ENCODE data around the gene IGFL3. TPM values are rescaled to one million over a fixed set of nuclear protein-coding genes. Genes with fewer than 3 reads are reported as not detected.
A peak's percentile ranks its signal among the peaks of the same experiment; 100 is the strongest.

IGFL3 gene
- total RNA-seq (2013), result not detected
- polyA plus RNA-seq, result not detected
- polyA minus RNA-seq, result not detected in 2 replicates
- total RNA-seq, result 0 to 0.05 (median 0) reads per million in 11 experiments

DNA sequence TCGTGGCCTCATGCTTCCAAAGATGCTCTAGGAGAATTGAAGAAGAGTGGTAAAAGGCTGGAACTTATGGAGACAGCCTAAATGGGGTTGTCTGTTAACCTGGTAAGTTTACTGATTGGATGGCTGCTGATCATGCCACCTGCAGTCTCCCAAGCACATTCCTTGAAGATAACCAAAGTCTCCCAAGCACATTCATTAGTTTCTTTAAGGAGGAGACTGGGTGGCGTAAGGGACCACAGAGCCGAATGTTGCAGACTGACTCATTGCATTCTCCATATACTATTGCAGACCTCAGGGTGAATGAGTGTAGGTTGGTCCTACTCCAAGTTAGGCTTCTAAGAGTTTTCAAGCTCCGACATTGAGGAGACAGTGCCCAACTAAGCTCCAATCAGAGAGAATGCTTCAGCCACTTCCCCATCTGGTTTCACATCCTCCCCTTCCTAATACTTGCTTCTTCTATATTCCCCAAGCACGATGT lies at the start of gene IGFL3:
TSS of gene IGFL3 (minus strand) at position 51 of the 478 bp plus-strand sequence. CDS start at position 12, 39 bp downstream.
- intact Hi-C loops (cut with micrococcal nuclease), result no loop called here
- H3K4me1 Mint-ChIP-seq, result peaks cover 6% of the 10 kb centered on the region

DNA sequence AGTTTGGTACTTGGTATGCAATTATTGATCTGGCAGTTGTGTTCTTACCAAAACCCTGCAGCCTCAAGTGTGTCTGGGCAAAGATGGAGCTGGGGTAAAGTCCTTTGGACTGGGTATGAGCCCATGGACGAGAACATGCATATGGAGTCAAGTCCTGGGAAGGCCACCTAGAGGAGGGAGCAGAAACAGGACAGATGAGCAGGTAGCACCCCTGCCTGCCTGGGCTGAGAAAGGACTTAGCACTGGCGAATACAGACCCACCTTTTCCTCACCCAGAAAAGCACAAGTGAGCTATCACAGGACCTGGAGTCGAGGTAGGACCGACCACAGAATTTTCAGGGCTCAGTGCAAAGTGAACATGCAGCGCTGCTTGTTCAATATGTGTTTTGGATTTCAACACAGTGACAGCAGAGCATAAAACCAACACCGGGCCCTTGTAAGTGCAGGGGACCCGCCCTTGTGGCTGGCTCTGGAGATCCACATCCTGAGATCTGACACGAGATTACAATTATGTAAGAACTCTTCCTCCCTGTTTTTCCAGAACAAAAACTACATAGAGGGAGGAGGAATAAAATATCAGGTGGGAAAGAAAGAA lies 49.5 kb upstream of the IGFL3 start:
- intact Hi-C loops (cut with micrococcal nuclease), result no loop called here
- H4K20me1 ChIP-seq (ENCODE audit: insufficient read depth, low read length), result no peaks in the 10 kb centered on the region
- WGBS (ENCODE audit: insufficient coverage), result 74% methylated on average over 4 of the region's 8 CpGs
- Mint-ChIP-seq H3K27ac (peak overlapping the region in 2 of 7 donors; percentile 26 to 43), H3K36me3 (no peaks in the 10 kb centered on the region), H3K4me3 (peak overlapping the region in 1 of 2 donors; percentile 46), H3K4me1 (no peaks in the 10 kb centered on the region), H3K9me3 (peaks cover 3 to 16% (median 5%) of the 10 kb centered on the region in 7 donors), H3K27me3 (ENCODE audit: low read depth in 3 of 3) (peaks cover 13 to 38% (median 19%) of the 10 kb centered on the region in 3 donors)
- peaks cover 0 to 4% of the 10 kb centered on the region in 2 donors for H3K9me3 ChIP-seq (replicated peaks in 1 of 2; ENCODE audit: control insufficient read depth in 1 of 2, insufficient read depth in 1 of 2, low read length in 2 of 2)
- no peak overlapping the region for H3K4me2 ChIP-seq (replicated peaks; ENCODE audit: extremely low read depth, low read length, poor library complexity, severe bottlenecking)
- no peak overlapping the region for H2AFZ ChIP-seq (ENCODE audit: insufficient read depth, low read depth, low read length, poor library complexity, severe bottlenecking)
- H3K9ac ChIP-seq (ENCODE audit: insufficient read depth, low read length, poor library complexity, severe bottlenecking), result no peak overlapping the region
- no peaks in the 10 kb centered on the region for H3K4me1 ChIP-seq (ENCODE audit: control insufficient read depth in 1 of 2, insufficient read depth in 2 of 2, low read length in 2 of 2)
- TF ChIP-seq, protein P1, sequence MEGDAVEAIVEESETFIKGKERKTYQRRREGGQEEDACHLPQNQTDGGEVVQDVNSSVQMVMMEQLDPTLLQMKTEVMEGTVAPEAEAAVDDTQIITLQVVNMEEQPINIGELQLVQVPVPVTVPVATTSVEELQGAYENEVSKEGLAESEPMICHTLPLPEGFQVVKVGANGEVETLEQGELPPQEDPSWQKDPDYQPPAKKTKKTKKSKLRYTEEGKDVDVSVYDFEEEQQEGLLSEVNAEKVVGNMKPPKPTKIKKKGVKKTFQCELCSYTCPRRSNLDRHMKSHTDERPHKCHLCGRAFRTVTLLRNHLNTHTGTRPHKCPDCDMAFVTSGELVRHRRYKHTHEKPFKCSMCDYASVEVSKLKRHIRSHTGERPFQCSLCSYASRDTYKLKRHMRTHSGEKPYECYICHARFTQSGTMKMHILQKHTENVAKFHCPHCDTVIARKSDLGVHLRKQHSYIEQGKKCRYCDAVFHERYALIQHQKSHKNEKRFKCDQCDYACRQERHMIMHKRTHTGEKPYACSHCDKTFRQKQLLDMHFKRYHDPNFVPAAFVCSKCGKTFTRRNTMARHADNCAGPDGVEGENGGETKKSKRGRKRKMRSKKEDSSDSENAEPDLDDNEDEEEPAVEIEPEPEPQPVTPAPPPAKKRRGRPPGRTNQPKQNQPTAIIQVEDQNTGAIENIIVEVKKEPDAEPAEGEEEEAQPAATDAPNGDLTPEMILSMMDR (IDR thresholded peaks at IDR 0.05), result no peak
- H3K36me3 ChIP-seq (replicated peaks in 1 of 2; ENCODE audit: control insufficient read depth in 1 of 2, insufficient read depth in 2 of 2, low read length in 2 of 2), result no peaks in the 10 kb centered on the region
- peaks cover 7 to 13% of the 10 kb centered on the region in 2 donors for H3K27me3 ChIP-seq (ENCODE audit: control insufficient read depth in 2 of 2, insufficient read depth in 2 of 2, low read length in 2 of 2)
- H3K27ac ChIP-seq (ENCODE audit: low read depth in 1 of 2, low read length in 2 of 2), result no peak overlapping the region
- no peak for DNase-seq
- no peaks in the 10 kb centered on the region for H3K79me2 ChIP-seq (ENCODE audit: insufficient read depth, low read length)
- no peak overlapping the region for H3K4me3 ChIP-seq (replicated peaks in 1 of 3; ENCODE audit: low read depth in 2 of 3, low read length in 3 of 3)

More for the DNA sequence above, at the start of gene IGFL3:
- no peak within 1 kb of the TSS for H3K4me2 ChIP-seq (replicated peaks; ENCODE audit: extremely low read depth, low read length, poor library complexity, severe bottlenecking)
- H3K79me2 ChIP-seq (ENCODE audit: insufficient read depth, low read length), result no peaks in the 10 kb centered on the region
- H3K9me3 Mint-ChIP-seq, result peaks cover 0 to 4% (median 0%) of the 10 kb centered on the region in 7 donors
- peaks cover 0 to 3% of the 10 kb centered on the region in 2 donors for H3K4me1 ChIP-seq (ENCODE audit: control insufficient read depth in 1 of 2, insufficient read depth in 2 of 2, low read length in 2 of 2)
- H3K27ac Mint-ChIP-seq, result no peak within 1 kb of the TSS
- no peak within 1 kb of the TSS for H3K27ac ChIP-seq (ENCODE audit: low read depth in 1 of 2, low read length in 2 of 2)
- no peak within 1 kb of the TSS for H3K9ac ChIP-seq (ENCODE audit: insufficient read depth, low read length, poor library complexity, severe bottlenecking)
- WGBS (ENCODE audit: insufficient coverage), result 69% methylated on average over 2 of the region's 5 CpGs
- H3K36me3 ChIP-seq (replicated peaks in 1 of 2; ENCODE audit: control insufficient read depth in 1 of 2, insufficient read depth in 2 of 2, low read length in 2 of 2), result no peaks in the 10 kb centered on the region
- H2AFZ ChIP-seq (ENCODE audit: insufficient read depth, low read depth, low read length, poor library complexity, severe bottlenecking), result no peak within 1 kb of the TSS
- no peaks in the 10 kb centered on the region for H4K20me1 ChIP-seq (ENCODE audit: insufficient read depth, low read length)
- H3K27me3 Mint-ChIP-seq (ENCODE audit: low read depth in 3 of 3), result peaks cover 16 to 38% (median 28%) of the 10 kb centered on the region in 3 donors
- no peak within 1 kb of the TSS for H3K4me3 ChIP-seq (replicated peaks in 1 of 3; ENCODE audit: low read depth in 2 of 3, low read length in 3 of 3)
- DNase-seq, result peak; percentile 2 to 27 (median 20)
- H3K9me3 ChIP-seq (replicated peaks in 1 of 2; ENCODE audit: control insufficient read depth in 1 of 2, insufficient read depth in 1 of 2, low read length in 2 of 2), result no peaks in the 10 kb centered on the region
- TF ChIP-seq, protein P1 (IDR thresholded peaks at IDR 0.05), result no peak
- H3K27me3 ChIP-seq (ENCODE audit: control insufficient read depth in 2 of 2, insufficient read depth in 2 of 2, low read length in 2 of 2), result peaks cover 19 to 26% of the 10 kb centered on the region in 2 donors
- no peaks in the 10 kb centered on the region for H3K36me3 Mint-ChIP-seq
- peak within 1 kb of the TSS in 1 of 2 donors; percentile 12 for H3K4me3 Mint-ChIP-seq
